Upper lobe of left lung (tissue), 6 donors: Measurements from ENCODE around the gene GPATCH8. TPM values are rescaled to one million over a fixed set of nuclear protein-coding genes. Genes with fewer than 3 reads are reported as not detected.

Experiments used
- ATAC-seq, 2 donors: fragments of 200-7000 bp; cut with Tn5 transposase; one replicate each; pipeline ENCODE4 v1.9.1; 2022; ENCODE audit warnings: mild to moderate bottlenecking in 2 of 2, moderate library complexity in 2 of 2; ENCODE audit not compliant: low FRiP score in 2 of 2
- DNase-seq, 2 donors: peaks; one replicate each; pipeline ENCODE4 v3.0.0-alpha.2; 2019 to 2020
- H3K27ac ChIP-seq, 4 donors: fragments of 200-600 bp; sonication (generic); one replicate each; pipeline ENCODE4 v1.5.1; 2016 to 2019
- H3K27me3 ChIP-seq, 4 donors: fragments of 200-600 bp; sonication (generic); one replicate each; pipeline ENCODE4 v1.5.1; 2017 to 2019
- H3K36me3 ChIP-seq, 4 donors: fragments of 200-600 bp; sonication (generic); one replicate each; pipeline ENCODE4 v1.5.1; 2016 to 2019
- H3K4me1 ChIP-seq, 4 donors: fragments of 200-600 bp; sonication (generic); one replicate each; pipeline ENCODE4 v1.5.1; 2018 to 2019
- H3K4me3 ChIP-seq, 4 donors: fragments of 200-600 bp; sonication (generic); one replicate each; pipeline ENCODE4 v1.5.1; 2017 to 2019; ENCODE audit warnings: mild to moderate bottlenecking in 2 of 4, moderate library complexity in 1 of 4
- H3K9me3 ChIP-seq, 4 donors: fragments of 200-600 bp; sonication (generic); one replicate each; pipeline ENCODE4 v1.5.1; 2018 to 2019
- CTCF ChIP-seq, 6 experiments: fragments of 450-650 bp in 4 of 6; fragments of 200-600 bp in 2 of 6; sonication (generic) in 2 of 6; IDR thresholded peaks; one replicate each; pipeline ENCODE4 v1.5.1; 2016 to 2019; ENCODE audit warnings: antibody characterized with exemption in 6 of 6
- EP300 ChIP-seq, 4 donors: sonication (generic); formaldehyde crosslinking; IDR thresholded peaks; one replicate each; pipeline ENCODE4 v1.5.1; 2017; ENCODE audit warnings: antibody characterized with exemption in 4 of 4, control low read depth in 2 of 4
- POLR2A ChIP-seq, 4 donors: fragments of 450-650 bp; IDR thresholded peaks; one replicate each; pipeline ENCODE4 v1.5.1; 2016 to 2017; ENCODE audit warnings: antibody characterized with exemption in 4 of 4, mild to moderate bottlenecking in 2 of 4
- POLR2AphosphoS5 ChIP-seq, 2 donors: sonication (generic); formaldehyde crosslinking; IDR thresholded peaks; one replicate each; pipeline ENCODE4 v1.5.1; 2017; ENCODE audit warnings: antibody characterized with exemption in 2 of 2
- WGBS, 2 donors: methylation state at CpG; one replicate each; pipeline ENCODE4 v1.1.5; 2017 to 2018; 5-methylcytosine and 5-hydroxymethylcytosine counted together
- small RNA-seq, 4 donors: library from RNA; depleted of rRNA; stranded (forward); fragments of <200 nt; gene quantifications; one replicate each; pipeline ENCODE3, GENCODE V24; 2016
- total RNA-seq, 6 donors: library from RNA; depleted of rRNA in 4 of 6; stranded (reverse); fragments of >200 nt in 4 of 6; gene quantifications; one replicate each; pipeline versions ENCODE4 v1.1.0 to v1.2.1, GENCODE V29; 2016 to 2021
- donor health status: DM: no; HTN: no; CAD: no; lungs with moderate emphysema.
- donor health status: DM: no; HTN: yes; CAD: no; lungs with severe emphysema.

GPATCH8 gene
- total RNA-seq, 6 donors from 2014 or later, result 27.2 to 74.5 (median 44.1) TPM

GRCh38 chr17:44348988-44349364, 154.2 kb downstream of the GPATCH8 start:
- Histone ChIP-seq H3K27me3 (no peaks in the 10 kb centered on the region), H3K9me3 (no peaks in the 10 kb centered on the region), H3K4me3 (no peak overlapping the region), H3K36me3 (peaks cover 18 to 53% (median 43%) of the 10 kb centered on the region in 4 donors), H3K27ac (peak overlapping the region in 1 of 4 donors; percentile 8), H3K4me1 (peaks cover 6 to 55% (median 26%) of the 10 kb centered on the region in 4 donors)
- ATAC-seq, result no peak
- 87 to 94% methylated on average over 3 to 6 of the region's 6 CpGs for WGBS, 2 donors
- no peak for DNase-seq
- TF ChIP-seq CTCF (IDR thresholded peaks at IDR 0.05) (no peak), EP300 (IDR thresholded peaks at IDR 0.05) (no peak), POLR2AphosphoS5 (IDR thresholded peaks at IDR 0.05) (no peak), POLR2A (IDR thresholded peaks at IDR 0.05) (no peak)

- TF ChIP-seq POLR2AphosphoS5 (IDR thresholded peaks at IDR 0.05) (no peak), POLR2A (IDR thresholded peaks at IDR 0.05) (peak in 1 of 4 donors; percentile 44)
- peaks cover 18 to 51% (median 43%) of the 10 kb centered on the region in 4 donors for H3K36me3 ChIP-seq
- WGBS, 2 donors, result 56 to 70% methylated on average over 6 to 9 of the region's 9 CpGs
- ATAC-seq (peak in 1 of 2 donors; percentile 50), DNase-seq (peak in 1 of 2 donors; percentile 76)
- H3K4me3 ChIP-seq, result no peak overlapping the region
- peaks cover 6 to 51% (median 26%) of the 10 kb centered on the region in 4 donors for H3K4me1 ChIP-seq
- H3K27me3 ChIP-seq, result no peaks in the 10 kb centered on the region
- H3K27ac ChIP-seq, result peak overlapping the region in 2 of 4 donors; percentile 14 to 43
- no peaks in the 10 kb centered on the region for H3K9me3 ChIP-seq
Measured at GRCh38 chr17:44348234-44348987, 154.8 kb downstream of the GPATCH8 start.

Small RNA genes within 50 kb of the gene (small RNA-seq; reads per million reads assigned to genes)
- gene RN7SL258P, result 0 reads per million in 4 donors

Other genes with a start within 250 kb of the GPATCH8 start
- gene SLC4A1, start 235.3 kb downstream of the GPATCH8 start, total RNA-seq, result 1 to 10 TPM in 3 of 6 donors, under 1 TPM in 2, not detected in 1; 0.46 to 6.3 (median 1.0) TPM
- gene RUNDC3A, start 194.8 kb downstream of the GPATCH8 start, total RNA-seq, result 1 to 10 TPM in 2 of 6 donors, under 1 TPM in 1, not detected in 3; 0.13 to 2.6 (median 1.0) TPM
- gene SLC25A39, start 178.6 kb downstream of the GPATCH8 start, total RNA-seq, result 100 to 1,000 TPM in 3 of 6 donors, 10 to 100 TPM in 3; 56.8 to 144 (median 98.6) TPM
- 1,000 to 10,000 TPM in 4 of 6 donors, 100 to 1,000 TPM in 2; 439 to 1,887 (median 1,220) TPM for gene GRN, start 158.1 kb downstream of the GPATCH8 start, total RNA-seq
- gene FAM171A2, start 139.6 kb downstream of the GPATCH8 start, total RNA-seq, result 1 to 10 TPM in 2 of 6 donors, under 1 TPM in 3, not detected in 1; 0.61 to 4.6 (median 0.98) TPM
- 10 to 100 TPM in 3 of 6 donors, 1 to 10 TPM in 3; 3.0 to 18.1 (median 7.5) TPM for gene ITGA2B, start 113.8 kb downstream of the GPATCH8 start, total RNA-seq
- 10 to 100 TPM in 2 of 6 donors, 1 to 10 TPM in 4; 4.2 to 12.9 (median 7.5) TPM for gene FZD2, start 54.1 kb upstream of the GPATCH8 start, total RNA-seq
- gene MEIOC, start 153.1 kb upstream of the GPATCH8 start, total RNA-seq, result under 1 TPM in 1 of 6 donors, not detected in 5; 0.17 TPM
- gene CCDC43, start 186.4 kb upstream of the GPATCH8 start, total RNA-seq, result 10 to 100 TPM; 11.5 to 26.2 (median 17.0) TPM
- gene DBF4B, start 205.3 kb upstream of the GPATCH8 start, total RNA-seq, result 1 to 10 TPM; 2.0 to 8.4 (median 4.5) TPM